Measurements from ENCODE around the gene APEX1.
A peak's percentile ranks its signal among the peaks of the same experiment; 100 is the strongest.

The APEX1 gene

GRCh38 chr14:20454516-20455354 is at the start of gene APEX1, which contains the start of gene OSGEP:
Gene APEX1 (plus strand): TSS chr14:20455226. CDS start chr14:20455646, 420 bp downstream.
Gene OSGEP (minus strand): TSS chr14:20454812. CDS start chr14:20454683, 129 bp downstream.
- peak; percentile 98 for DNase-seq

GRCh38 chr14:20409226-20409625 is 45.8 kb upstream of the APEX1 start:
- DNase-seq: no peak

DNA sequence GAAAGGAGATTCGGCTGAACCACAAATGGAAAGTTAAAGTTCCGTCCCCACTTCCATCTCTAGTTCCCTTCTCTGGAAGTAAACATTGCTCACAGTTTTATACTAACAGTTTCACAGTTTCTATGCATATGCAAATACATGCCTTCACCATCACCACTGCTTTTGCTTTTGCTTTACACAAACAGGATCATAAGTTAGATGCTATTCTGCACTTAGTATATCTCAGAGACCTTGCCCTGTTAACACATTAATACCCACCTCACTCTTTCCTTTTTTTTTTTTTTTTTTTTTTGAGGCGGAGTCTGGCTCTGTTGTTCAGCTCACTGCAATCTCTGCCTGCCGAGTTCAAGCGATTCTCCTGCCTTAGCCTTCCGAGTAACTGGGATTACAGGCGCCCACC is 42.6 kb upstream of the APEX1 start:
- DNase-seq: no peak

- DNase-seq: peak; percentile 83
These were observed 41.9 kb upstream of the APEX1 start, which contains the start of gene TEP1 for GRCh38 chr14:20412876-20413743. Gene TEP1 (minus strand): TSS chr14:20413501. CDS start chr14:20408439, 5,062 bp downstream.

DNA sequence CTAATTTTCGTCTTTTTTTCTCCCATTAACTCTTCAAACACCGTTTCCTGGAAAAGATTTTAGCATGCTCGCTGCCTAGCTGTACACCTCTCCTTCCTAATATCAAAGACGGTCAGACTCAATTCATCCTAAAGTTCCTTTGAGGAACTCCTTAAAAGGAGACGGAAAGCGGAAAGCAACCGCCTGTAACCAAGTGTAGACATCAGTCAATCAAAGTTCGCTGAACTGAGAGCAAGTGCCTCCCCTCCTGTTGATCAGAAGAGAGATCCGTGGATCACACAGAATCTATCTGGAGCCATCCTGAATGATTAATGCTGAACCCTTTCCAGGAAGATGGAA is 41.3 kb upstream of the APEX1 start:
- no peak for DNase-seq

- DNase-seq: peak; percentile 45
These were observed 39.2 kb upstream of the APEX1 start for GRCh38 chr14:20415782-20416206.

DNA sequence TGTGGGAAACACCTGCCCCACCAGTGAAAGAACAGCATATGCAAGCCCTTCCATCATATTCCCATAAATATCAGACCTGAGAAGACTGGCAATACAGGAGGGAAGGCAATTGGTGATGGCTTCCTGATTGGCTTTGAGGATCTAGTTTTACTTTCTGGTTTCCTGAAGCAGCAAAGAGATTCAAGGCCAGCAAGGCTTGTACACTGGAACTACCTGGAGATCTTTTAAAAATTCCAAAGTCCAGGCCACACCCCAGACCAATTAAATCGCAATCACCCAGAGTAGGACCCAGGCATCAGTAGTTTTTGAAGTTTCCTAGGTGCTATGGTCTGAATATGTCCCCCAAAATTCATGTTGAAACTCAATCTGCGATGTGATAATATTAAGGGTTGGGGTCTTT is 38.8 kb upstream of the APEX1 start:
- no peak for DNase-seq

DNA sequence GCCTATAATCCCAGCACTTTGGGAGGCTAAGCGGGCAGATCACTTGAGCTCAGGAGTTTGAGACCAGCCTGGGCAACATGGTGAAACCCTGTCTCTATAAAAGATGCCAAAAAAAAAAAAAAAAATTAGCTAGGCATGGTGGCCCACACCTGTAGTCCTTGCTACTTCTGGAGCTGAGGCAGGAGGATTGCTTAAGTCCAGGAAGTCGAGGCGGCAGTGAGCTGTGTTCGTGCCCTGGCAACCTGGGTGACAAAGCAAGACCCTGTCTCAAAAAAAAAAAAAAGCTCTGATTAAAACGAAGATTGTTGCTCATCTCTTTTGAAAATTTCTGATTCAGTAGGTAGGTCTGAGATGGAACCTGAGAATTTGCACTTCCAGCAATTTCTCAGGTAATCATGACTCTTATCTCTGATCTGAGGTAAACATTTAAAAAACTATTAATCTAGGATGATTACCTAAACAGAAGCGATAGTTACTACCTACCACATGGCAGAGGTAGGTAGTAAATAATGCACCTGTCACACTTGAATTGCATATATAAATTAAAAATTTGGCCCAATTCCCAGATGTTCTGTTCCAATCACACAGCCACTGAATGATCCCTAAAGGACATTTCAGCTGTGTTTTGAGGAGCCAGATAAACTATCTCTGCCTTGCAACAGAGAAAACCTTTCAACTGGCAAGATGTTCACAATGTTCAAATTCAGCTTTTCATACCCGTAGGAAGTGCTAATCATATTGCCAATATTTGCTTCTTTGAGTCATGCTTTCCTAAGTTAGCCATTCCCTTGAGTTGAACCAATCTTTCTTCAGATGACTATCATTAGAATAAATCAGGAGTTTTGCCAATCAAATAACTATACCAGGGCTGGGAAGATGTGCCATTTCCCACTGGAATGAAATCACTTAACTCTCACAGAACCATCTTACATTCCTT is 37.5 kb upstream of the APEX1 start:
- peak; percentile 58 for DNase-seq

- no peak for DNase-seq
These were observed 36.5 kb upstream of the APEX1 start for GRCh38 chr14:20418501-20418909.

DNA sequence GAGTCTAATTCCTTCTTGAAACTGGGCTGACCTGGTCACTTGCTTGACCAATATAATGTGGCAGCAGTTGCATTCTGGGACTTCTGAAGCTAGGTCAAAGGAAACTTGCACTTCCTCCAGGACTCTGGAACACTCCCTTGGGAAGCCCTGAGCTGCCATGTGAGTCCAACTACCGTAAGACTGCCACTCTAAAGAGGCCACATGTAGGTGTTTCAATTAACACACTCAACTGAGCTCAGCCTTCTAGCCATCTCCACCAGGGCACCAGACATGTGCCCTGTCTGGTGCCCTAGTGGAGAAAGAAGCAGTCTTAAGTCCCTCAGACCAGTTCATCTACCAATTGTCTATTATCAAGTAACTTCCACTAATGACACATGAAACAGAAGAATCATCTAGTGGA is 35.6 kb upstream of the APEX1 start:
- no peak for DNase-seq

GRCh38 chr14:20421267-20421666 is 33.8 kb upstream of the APEX1 start:
- no peak for DNase-seq

- no peak for DNase-seq
These were observed 32.1 kb upstream of the APEX1 start for GRCh38 chr14:20422886-20423285.

DNA sequence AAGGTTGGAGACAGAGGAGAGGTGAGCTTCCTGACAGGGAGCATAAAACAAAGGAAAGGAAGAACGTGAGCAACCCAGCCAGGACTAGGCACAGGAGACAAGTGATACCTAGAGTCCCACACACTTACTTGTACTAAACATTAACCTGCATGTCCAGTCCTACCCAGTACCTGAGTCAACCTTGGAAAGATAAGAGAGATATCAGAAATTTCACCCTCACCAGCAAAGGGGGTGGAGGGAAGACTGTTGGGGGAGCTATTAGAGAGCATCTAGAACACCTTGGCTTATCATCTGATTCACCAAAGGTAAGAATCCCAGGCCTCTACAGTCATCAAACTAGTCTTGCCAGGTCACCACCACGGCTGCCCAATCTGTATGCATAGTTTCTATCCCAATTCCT is 30.2 kb upstream of the APEX1 start:
- no peak for DNase-seq

DNA sequence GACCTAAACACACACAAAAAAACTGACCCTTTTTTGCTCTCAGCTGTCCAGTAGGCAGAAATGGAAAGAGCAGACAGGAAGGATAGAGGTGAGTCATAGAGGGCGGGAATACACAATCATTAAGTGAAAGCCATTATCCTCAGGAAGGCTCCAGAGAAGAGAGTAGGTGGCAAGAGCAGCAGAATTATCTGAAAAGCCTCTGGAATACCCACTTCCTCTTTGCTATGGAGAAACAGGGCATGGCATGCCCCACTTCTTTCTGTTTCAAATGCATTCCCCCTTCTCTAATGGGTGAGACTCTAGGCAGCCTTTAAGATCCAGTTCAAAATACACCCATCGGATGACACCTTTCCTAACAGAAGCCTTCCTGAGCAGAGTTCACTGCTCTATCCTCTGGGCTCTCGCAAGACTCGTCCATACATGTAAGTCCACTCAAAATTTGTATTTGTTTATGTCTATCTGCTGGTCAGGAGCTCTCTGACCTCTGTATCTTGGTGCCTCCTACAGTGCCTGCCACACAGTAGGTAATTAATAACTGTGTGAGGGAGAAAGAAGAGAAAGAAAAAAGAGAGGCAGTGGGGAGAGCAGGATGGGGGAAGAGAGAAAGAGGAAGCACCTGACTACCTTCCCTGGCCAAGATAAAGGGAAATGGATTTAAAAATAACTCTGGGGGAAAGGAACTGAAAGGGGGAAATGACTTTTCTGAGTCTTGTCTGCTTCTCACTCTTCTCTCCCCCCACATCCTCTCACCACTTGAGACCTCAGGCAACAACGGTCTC is 27.6 kb upstream of the APEX1 start:
- DNase-seq: no peak

GRCh38 chr14:20428010-20428365 is 27.0 kb upstream of the APEX1 start:
- DNase-seq: no peak

DNA sequence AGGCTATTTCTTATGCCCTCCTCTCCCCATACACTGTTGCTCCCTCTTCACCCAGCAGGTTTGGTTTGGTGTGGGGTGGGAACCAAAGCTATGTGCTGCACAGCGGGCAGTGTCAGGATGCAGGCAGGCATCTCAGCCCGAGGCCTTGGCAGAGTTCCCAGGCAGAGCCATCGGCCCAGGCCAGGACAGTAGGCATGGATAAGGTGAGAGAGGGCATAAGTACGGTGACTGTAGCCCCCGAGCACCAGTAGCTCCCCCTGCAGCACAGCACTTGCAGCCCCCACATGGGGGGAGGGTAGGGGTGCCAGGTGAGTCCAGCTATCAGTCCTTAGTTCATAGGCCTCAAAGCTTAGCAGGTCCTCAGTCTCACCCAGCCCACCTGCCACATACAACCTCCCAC is 26.2 kb upstream of the APEX1 start:
- DNase-seq: no peak

- no peak for DNase-seq
These were observed 25.0 kb upstream of the APEX1 start for GRCh38 chr14:20429801-20430669.

DNA sequence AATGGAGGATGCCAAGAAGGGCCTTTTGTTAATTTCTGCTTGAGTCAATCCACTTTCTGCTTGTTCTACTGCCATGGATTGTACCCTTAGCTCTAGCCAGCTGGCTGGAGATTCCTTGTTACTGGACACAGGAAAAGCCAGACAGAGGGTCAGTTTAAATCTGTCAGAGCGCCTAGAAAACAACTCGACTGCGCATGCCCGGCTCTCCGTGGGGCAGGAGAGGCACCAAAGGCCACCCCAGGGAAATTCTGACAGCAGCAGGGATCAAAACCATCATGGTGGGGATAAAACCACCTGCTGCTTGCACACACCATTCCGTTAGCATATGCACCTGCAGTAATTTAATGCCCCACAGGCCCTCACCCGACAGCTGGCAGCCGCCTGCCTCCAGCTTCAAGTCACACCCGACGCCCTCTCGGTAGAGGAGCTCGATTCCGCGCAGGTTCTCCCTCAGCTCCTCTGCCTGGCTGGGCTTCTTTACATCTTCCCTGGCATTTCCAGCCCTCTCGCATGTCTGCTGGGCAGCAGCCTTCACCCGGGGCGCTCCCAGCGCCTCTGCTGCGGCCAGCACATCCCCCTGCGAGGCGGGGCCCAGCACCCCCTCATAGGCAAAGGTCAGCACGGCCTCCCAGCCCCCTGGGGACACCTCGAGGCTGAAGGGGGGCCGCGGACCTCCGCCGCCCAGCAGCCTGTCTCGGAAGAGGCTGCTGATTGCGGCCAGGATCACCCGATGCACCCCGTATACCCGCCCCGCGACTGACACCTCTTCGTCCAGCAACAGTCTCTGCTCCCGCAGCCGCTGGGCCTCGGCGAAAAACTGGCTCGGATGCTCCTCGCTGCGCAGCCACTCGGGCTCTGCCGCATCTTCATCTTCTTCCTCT is 20.1 kb upstream of the APEX1 start:
- DNase-seq: peak; percentile 77

- peak; percentile 92 for DNase-seq
These were observed 19.3 kb upstream of the APEX1 start, which contains the start of gene KLHL33 for GRCh38 chr14:20435582-20436362. Gene KLHL33 (minus strand): TSS chr14:20436166. CDS start chr14:20435811, 355 bp downstream.

Data from NCI-H2107 (cell line).